ENCODE measurements around the gene MSI2. TPM values are rescaled to one million over a fixed set of nuclear protein-coding genes. Genes with fewer than 3 reads are reported as not detected.

MSI2 gene
- total and polyA plus RNA-seq, 2 experiments from 2014 or later = 4.3 to 17.9 TPM

DNA sequence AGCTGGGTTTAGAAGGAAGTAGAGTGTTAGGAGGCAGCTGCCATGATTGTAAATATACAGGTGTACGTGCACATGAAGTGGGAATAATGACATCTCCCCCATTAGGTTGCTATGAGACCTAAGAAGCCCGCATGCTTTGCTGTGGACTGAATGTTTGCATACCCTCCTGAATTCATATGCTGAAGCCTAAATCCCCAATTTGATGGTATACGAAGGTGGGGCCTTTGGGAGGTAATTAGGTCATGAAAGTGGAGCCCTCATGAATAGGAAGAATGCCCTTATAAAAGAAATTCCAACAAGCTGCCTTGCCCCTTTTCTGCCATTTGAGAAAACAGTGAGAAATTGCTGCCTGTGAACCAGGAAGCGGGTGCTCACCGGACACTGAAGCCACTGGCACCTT is 444.8 kb downstream of the MSI2 start:
- no peak overlapping the region for H3K27ac ChIP-seq
- no peak overlapping the region for H3K4me3 ChIP-seq
- 60 to 61% methylated on average over 5 of the region's 5 CpGs for WGBS, 2 experiments (ENCODE audit: low coverage in 1 of 2, low lambda C conversion rate in 2 of 2, missing lambda C conversion rate in 2 of 2)
- peaks cover 27% of the 10 kb centered on the region for H3K27me3 ChIP-seq (replicated peaks; ENCODE audit: insufficient read depth)
- H3F3A ChIP-seq (ENCODE audit: insufficient read depth) = no peaks in the 10 kb centered on the region
- no peaks in the 10 kb centered on the region for H4K20me1 ChIP-seq (ENCODE audit: insufficient read depth)
- H3K79me2 ChIP-seq (ENCODE audit: insufficient read depth) = no peaks in the 10 kb centered on the region
- no peak overlapping the region for H3K9ac ChIP-seq
- no peak for TF ChIP-seq EZH2 (IDR thresholded peaks at IDR 0.05; ENCODE audit: insufficient read depth, poor library complexity, severe bottlenecking)
- TF ChIP-seq EZH2phosphoT487 (IDR thresholded peaks at IDR 0.05; ENCODE audit: insufficient read depth, low read depth) = no peak
- no peaks in the 10 kb centered on the region for H3K4me1 ChIP-seq (ENCODE audit: insufficient read depth)
- in situ Hi-C loops (cut with MboI) = no loop called here
- no peak for DNase-seq
- no peak overlapping the region for H3K4me2 ChIP-seq (ENCODE audit: unreplicated experiment)
- H3K36me3 ChIP-seq (ENCODE audit: low read depth) = no peaks in the 10 kb centered on the region
- no peaks in the 10 kb centered on the region for H3K9me3 ChIP-seq (ENCODE audit: low read depth)
- H2AFZ ChIP-seq = no peak overlapping the region
- no peaks in the 10 kb centered on the region for H3K9me2 ChIP-seq (ENCODE audit: insufficient read depth)

DNA sequence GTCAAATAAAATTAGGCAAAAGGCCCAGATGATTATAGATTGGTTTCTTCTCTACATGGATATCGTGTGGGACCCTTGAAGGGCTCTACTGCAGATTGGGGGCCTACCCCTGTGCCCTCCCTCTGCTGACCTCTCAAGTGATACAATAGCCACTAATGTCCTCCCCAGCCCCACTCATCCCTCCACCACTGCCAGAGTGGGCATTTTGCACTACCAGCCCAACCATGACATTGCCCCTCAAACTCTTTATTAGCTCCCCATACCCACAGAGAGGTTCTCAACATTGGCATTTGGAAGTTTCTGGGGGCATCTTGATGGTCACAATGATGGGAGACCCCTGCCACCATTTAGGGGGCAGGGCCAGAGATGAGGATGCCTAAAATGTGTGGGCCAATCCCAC is 446.9 kb downstream of the MSI2 start:
- 68 to 77% methylated on average over 1 of the region's 1 CpG for WGBS, 2 experiments (ENCODE audit: low coverage in 1 of 2, low lambda C conversion rate in 2 of 2, missing lambda C conversion rate in 2 of 2)

DNA sequence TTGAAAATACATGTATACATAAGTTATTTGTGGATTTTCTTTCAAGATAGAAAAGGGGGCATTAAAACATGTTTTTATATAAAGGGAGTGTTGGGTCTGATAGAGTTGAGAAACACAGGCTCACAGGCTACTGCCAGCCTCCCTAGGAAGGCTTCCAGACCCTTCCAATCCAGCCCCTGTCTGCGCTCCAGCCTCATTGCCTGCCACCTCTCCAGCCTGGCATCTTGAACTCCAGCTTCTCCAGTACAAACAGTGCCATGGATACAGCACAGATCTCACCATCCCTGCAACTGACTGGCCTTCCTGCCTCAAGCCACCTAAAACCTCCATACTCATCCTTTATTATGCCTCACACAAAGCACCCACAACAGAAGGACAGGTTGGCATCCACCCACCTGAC is 448.1 kb downstream of the MSI2 start:
- H4K20me1 ChIP-seq (ENCODE audit: insufficient read depth) = no peaks in the 10 kb centered on the region
- H3K79me2 ChIP-seq (ENCODE audit: insufficient read depth) = no peaks in the 10 kb centered on the region
- no peaks in the 10 kb centered on the region for H3K9me3 ChIP-seq (ENCODE audit: low read depth)
- H3K4me1 ChIP-seq (ENCODE audit: insufficient read depth) = no peaks in the 10 kb centered on the region
- H3K9ac ChIP-seq = no peak overlapping the region
- no peak overlapping the region for H3K4me2 ChIP-seq (ENCODE audit: unreplicated experiment)
- peaks cover 31% of the 10 kb centered on the region for H3K27me3 ChIP-seq (replicated peaks; ENCODE audit: insufficient read depth)
- no peak for DNase-seq
- H3K4me3 ChIP-seq = no peak overlapping the region
- in situ Hi-C loops (cut with MboI) = no loop called here
- no peaks in the 10 kb centered on the region for H3K9me2 ChIP-seq (ENCODE audit: insufficient read depth)
- WGBS, 2 experiments (ENCODE audit: low coverage in 1 of 2, low lambda C conversion rate in 2 of 2, missing lambda C conversion rate in 2 of 2) = 35 to 57% methylated on average over 1 of the region's 1 CpG
- H3K36me3 ChIP-seq (ENCODE audit: low read depth) = no peaks in the 10 kb centered on the region
- H3K27ac ChIP-seq = no peak overlapping the region
- no peaks in the 10 kb centered on the region for H3F3A ChIP-seq (ENCODE audit: insufficient read depth)
- H2AFZ ChIP-seq = no peak overlapping the region
- TF ChIP-seq EZH2 (IDR thresholded peaks at IDR 0.05; ENCODE audit: insufficient read depth, poor library complexity, severe bottlenecking) (no peak), EZH2phosphoT487 (IDR thresholded peaks at IDR 0.05; ENCODE audit: insufficient read depth, low read depth) (no peak)

More for the DNA sequence above, 446.9 kb downstream of the MSI2 start:
- Histone ChIP-seq H3K36me3 (ENCODE audit: low read depth) (no peaks in the 10 kb centered on the region), H3K79me2 (ENCODE audit: insufficient read depth) (no peaks in the 10 kb centered on the region), H3K4me1 (ENCODE audit: insufficient read depth) (no peaks in the 10 kb centered on the region), H3K9me2 (ENCODE audit: insufficient read depth) (no peaks in the 10 kb centered on the region), H3K27ac (no peak overlapping the region), H3K9me3 (ENCODE audit: low read depth) (no peaks in the 10 kb centered on the region), H3F3A (ENCODE audit: insufficient read depth) (no peaks in the 10 kb centered on the region), H3K4me2 (ENCODE audit: unreplicated experiment) (no peak overlapping the region), H4K20me1 (ENCODE audit: insufficient read depth) (no peaks in the 10 kb centered on the region), H3K27me3 (replicated peaks; ENCODE audit: insufficient read depth) (peaks cover 35% of the 10 kb centered on the region), H2AFZ (no peak overlapping the region), H3K9ac (no peak overlapping the region), H3K4me3 (no peak overlapping the region)
- TF ChIP-seq EZH2 (IDR thresholded peaks at IDR 0.05; ENCODE audit: insufficient read depth, poor library complexity, severe bottlenecking) = no peak
- TF ChIP-seq EZH2phosphoT487 (IDR thresholded peaks at IDR 0.05; ENCODE audit: insufficient read depth, low read depth) = no peak
- DNase-seq = no peak
- in situ Hi-C loops (cut with MboI) = no loop called here

DNA sequence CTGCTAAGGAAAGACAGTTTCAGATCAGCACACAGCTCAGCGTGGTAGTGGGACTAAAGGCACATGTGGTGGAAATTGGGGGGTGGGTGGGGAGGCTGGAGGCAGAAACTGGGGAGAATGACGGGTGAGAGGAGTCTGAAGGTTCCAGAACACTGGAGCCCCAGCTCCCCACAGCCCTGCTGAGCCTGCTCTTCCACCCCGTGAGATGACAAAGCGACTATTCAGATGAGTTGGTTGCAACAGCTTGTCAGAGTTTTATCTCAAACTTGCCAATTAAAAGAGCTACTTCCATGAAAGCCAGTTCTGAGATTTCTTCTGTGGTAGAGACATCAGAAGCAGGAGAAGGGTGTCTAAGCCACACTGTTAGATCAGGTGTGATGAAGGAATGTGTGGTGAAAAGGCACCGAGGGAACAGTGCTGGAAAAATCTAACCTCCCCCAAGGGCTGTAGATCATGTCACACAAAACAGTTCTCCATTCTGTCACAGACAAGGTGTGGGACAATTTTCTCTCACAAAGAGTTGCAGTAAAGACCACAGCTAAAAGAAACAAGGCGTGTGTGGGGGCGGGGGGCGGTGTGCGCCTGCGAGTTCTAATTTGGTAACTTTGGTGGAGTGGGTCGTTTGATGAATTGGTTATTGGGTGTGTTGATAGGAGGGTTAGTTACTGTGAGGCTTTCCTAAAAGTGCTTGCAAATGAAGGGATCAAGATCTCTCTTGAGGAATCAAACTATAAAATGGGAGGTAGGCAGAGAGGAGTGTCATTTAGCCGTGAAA is 449.8 kb downstream of the MSI2 start:
- TF ChIP-seq EZH2 (IDR thresholded peaks at IDR 0.05; ENCODE audit: insufficient read depth, poor library complexity, severe bottlenecking) = no peak
- TF ChIP-seq EZH2phosphoT487 (IDR thresholded peaks at IDR 0.05; ENCODE audit: insufficient read depth, low read depth) = no peak
- H2AFZ ChIP-seq = no peak overlapping the region

More for the DNA sequence above, 449.8 kb downstream of the MSI2 start:
- Histone ChIP-seq H3K4me3 (no peak overlapping the region), H3K27me3 (replicated peaks; ENCODE audit: insufficient read depth) (peaks cover 18% of the 10 kb centered on the region), H3K79me2 (ENCODE audit: insufficient read depth) (no peaks in the 10 kb centered on the region), H4K20me1 (ENCODE audit: insufficient read depth) (no peaks in the 10 kb centered on the region), H3K9ac (no peak overlapping the region), H3K27ac (no peak overlapping the region), H3K36me3 (ENCODE audit: low read depth) (no peaks in the 10 kb centered on the region), H3K4me2 (ENCODE audit: unreplicated experiment) (no peak overlapping the region), H3K9me2 (ENCODE audit: insufficient read depth) (no peaks in the 10 kb centered on the region), H3K9me3 (ENCODE audit: low read depth) (no peaks in the 10 kb centered on the region), H3K4me1 (ENCODE audit: insufficient read depth) (no peaks in the 10 kb centered on the region), H3F3A (ENCODE audit: insufficient read depth) (no peaks in the 10 kb centered on the region)
- in situ Hi-C loops (cut with MboI) = no loop called here
- DNase-seq = no peak
- 45 to 48% methylated on average over 12 of the region's 12 CpGs for WGBS, 2 experiments (ENCODE audit: low coverage in 1 of 2, low lambda C conversion rate in 2 of 2, missing lambda C conversion rate in 2 of 2)

All from GM23248 (cell line).